ENCODE results near the gene MTAP. TPM values are rescaled to one million over a fixed set of nuclear protein-coding genes. Genes with fewer than 3 reads are reported as not detected.
A peak's percentile ranks its signal among the peaks of the same experiment; 100 is the strongest.

MTAP gene
- total RNA-seq, 1 donor from 2014 or later, result 35.2 TPM

GRCh38 chr9:21854594-21854993 lies 52.2 kb downstream of the MTAP start:
- Histone ChIP-seq H3K4me1 (no peaks in the 10 kb centered on the region), H3K27me3 (ENCODE audit: low read depth) (no peaks in the 10 kb centered on the region), H3K27ac (peak overlapping the region; percentile 44), H3K36me3 (peaks cover 46% of the 10 kb centered on the region), H3K4me3 (no peak overlapping the region), H3K9me3 (no peaks in the 10 kb centered on the region)
- TF ChIP-seq, protein P1, sequence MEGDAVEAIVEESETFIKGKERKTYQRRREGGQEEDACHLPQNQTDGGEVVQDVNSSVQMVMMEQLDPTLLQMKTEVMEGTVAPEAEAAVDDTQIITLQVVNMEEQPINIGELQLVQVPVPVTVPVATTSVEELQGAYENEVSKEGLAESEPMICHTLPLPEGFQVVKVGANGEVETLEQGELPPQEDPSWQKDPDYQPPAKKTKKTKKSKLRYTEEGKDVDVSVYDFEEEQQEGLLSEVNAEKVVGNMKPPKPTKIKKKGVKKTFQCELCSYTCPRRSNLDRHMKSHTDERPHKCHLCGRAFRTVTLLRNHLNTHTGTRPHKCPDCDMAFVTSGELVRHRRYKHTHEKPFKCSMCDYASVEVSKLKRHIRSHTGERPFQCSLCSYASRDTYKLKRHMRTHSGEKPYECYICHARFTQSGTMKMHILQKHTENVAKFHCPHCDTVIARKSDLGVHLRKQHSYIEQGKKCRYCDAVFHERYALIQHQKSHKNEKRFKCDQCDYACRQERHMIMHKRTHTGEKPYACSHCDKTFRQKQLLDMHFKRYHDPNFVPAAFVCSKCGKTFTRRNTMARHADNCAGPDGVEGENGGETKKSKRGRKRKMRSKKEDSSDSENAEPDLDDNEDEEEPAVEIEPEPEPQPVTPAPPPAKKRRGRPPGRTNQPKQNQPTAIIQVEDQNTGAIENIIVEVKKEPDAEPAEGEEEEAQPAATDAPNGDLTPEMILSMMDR (IDR thresholded peaks at IDR 0.05), result no peak
- peak; percentile 55 for DNase-seq
- ATAC-seq, result peak; percentile 90 to 97
- intact Hi-C loops (cut with DNase I), result no loop called here

DNA sequence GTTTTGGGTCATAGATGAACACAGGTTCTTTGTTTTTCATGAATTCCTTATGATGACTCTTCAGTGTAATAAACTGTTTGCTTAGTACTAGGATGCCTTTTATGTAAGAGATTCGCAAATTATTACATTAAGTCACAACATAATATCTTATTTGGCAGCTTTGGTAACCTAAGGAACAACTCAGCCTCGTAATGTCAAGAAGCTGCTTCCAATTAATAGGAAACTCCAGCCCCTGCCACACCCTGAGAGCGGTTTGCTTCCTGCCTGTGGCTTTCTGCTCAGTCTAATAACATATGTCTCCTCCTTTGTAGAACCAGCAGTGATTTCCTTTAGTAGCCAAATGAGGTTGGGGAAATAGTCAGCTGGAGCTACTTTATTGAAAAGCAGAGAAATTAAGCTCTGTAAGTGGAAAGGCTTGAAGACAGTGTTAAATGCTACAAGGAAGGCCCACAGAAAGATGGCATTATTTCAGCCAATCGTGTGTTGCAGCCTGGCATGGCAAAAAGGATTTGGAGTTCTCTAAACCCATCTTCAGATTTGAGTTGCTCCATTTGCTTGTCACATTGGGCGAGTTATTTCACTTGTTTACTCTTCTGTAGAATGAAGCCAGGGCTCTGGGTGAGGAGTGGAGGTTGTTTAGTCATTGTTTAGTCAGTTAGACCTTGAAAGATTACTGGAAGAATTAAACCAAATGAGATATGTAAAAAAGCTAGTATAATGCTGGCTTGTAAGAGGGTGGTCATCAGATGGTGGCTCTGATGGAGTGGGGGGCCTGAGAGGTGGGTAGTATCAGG lies 54.1 kb downstream of the MTAP start:
- ATAC-seq, result no peak
- H3K9me3 ChIP-seq, result no peaks in the 10 kb centered on the region
- peaks cover 65% of the 10 kb centered on the region for H3K36me3 ChIP-seq
- no peak for DNase-seq
- intact Hi-C loops (cut with DNase I), result no loop called here
- TF ChIP-seq, protein P1 (IDR thresholded peaks at IDR 0.05), result no peak
- H3K27me3 ChIP-seq (ENCODE audit: low read depth), result no peaks in the 10 kb centered on the region
- H3K4me3 ChIP-seq, result no peak overlapping the region
- no peaks in the 10 kb centered on the region for H3K4me1 ChIP-seq
- H3K27ac ChIP-seq, result no peak overlapping the region

DNA sequence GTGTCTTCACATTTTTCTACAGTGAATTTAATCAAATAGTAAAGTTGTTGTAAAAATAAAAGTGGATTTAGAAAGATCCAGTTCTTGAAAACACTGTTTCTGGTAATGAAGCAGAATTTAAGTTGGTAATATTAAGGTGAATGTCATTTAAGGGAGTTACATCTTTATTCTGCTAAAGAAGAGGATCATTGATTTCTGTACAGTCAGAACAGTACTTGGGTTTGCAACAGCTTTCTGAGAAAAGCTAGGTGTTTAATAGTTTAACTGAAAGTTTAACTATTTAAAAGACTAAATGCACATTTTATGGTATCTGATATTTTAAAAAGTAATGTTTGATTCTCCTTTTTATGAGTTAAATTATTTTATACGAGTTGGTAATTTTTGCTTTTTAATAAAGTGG lies 60.4 kb downstream of the MTAP start:
- Histone ChIP-seq H3K4me3 (no peak overlapping the region), H3K27me3 (ENCODE audit: low read depth) (no peaks in the 10 kb centered on the region), H3K9me3 (no peaks in the 10 kb centered on the region), H3K27ac (no peak overlapping the region), H3K4me1 (no peaks in the 10 kb centered on the region), H3K36me3 (peaks cover 58% of the 10 kb centered on the region)
- intact Hi-C loops (cut with DNase I), result no loop called here
- TF ChIP-seq, protein P1 (IDR thresholded peaks at IDR 0.05), result no peak
- ATAC-seq, result no peak
- DNase-seq, result no peak

- no peaks in the 10 kb centered on the region for H3K9me3 ChIP-seq
- no peak overlapping the region for H3K4me3 ChIP-seq
- TF ChIP-seq, protein P1 (IDR thresholded peaks at IDR 0.05), result no peak
- DNase-seq (no peak), ATAC-seq (no peak)
- intact Hi-C loops (cut with DNase I), result no loop called here
- no peaks in the 10 kb centered on the region for H3K27me3 ChIP-seq (ENCODE audit: low read depth)
- H3K27ac ChIP-seq, result no peak overlapping the region
- H3K4me1 ChIP-seq, result no peaks in the 10 kb centered on the region
- peaks cover 45% of the 10 kb centered on the region for H3K36me3 ChIP-seq
Observed at GRCh38 chr9:21864505-21864904, 62.1 kb downstream of the MTAP start.

DNA sequence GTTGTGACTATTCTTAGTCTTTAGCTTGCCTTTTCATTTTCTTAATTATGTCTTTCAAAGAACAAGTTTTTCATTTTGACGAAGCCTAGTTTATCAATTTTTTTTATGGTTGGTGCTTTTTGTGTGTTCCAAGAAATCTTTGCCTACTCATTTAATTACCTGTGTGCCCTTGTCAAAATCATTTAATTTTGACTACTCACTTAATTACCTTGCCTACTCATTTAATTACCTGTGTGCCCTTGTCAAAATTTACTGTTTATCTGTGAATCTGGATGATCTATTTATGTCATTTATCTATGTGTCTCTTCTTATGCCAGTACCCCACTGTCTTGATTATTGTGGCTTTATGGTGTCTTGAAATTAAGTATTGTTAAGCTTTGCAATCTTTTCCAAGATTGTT lies 63.9 kb downstream of the MTAP start:
- no peak for ATAC-seq
- H3K9me3 ChIP-seq, result no peaks in the 10 kb centered on the region
- H3K27me3 ChIP-seq (ENCODE audit: low read depth), result no peaks in the 10 kb centered on the region
- no peak overlapping the region for H3K4me3 ChIP-seq
- H3K4me1 ChIP-seq, result no peaks in the 10 kb centered on the region
- H3K27ac ChIP-seq, result no peak overlapping the region
- intact Hi-C loops (cut with DNase I), result no loop called here
- peaks cover 27% of the 10 kb centered on the region for H3K36me3 ChIP-seq
- DNase-seq, result no peak
- TF ChIP-seq, protein P1 (IDR thresholded peaks at IDR 0.05), result no peak

Measured in lower lobe of right lung (tissue), 2 donors.